Kidney epithelial cell (primary cell): Measurements from ENCODE around the gene PCK2. TPM values are rescaled to one million over a fixed set of nuclear protein-coding genes. Genes with fewer than 3 reads are reported as not detected.

Source experiments
- DNase-seq: peaks from one replicate; pipeline ENCODE4 v3.0.0-alpha.2; 2010; ENCODE audit warnings: low read depth
- H3K27me3 ChIP-seq: 2 replicates; pipeline ENCODE4 v1.6.0; 2011; ENCODE audit warnings: low read length; ENCODE audit not compliant: control insufficient read depth, insufficient read depth
- H3K36me3 ChIP-seq: 2 replicates; pipeline ENCODE4 v1.5.1; 2011; ENCODE audit warnings: low read length; ENCODE audit not compliant: control insufficient read depth, insufficient read depth
- H3K4me3 ChIP-seq: 2 replicates; pipeline ENCODE4 v1.5.1; 2011; ENCODE audit warnings: low read depth, mild to moderate bottlenecking, control low read depth, low read length
- total RNA-seq: library from RNA; depleted of rRNA; stranded (reverse); fragments of >200 nt; gene quantifications from 2 replicates; pipeline ENCODE4 v1.2.3, GENCODE V29; 2015
- TF ChIP-seq, protein P1 (sequence below): IDR thresholded peaks from 2 replicates; pipeline ENCODE4 v1.5.1; 2011; ENCODE audit warnings: mild to moderate bottlenecking, moderate library complexity, low read length, control low read depth, inconsistent platforms; ENCODE audit not compliant: insufficient read depth, poor library complexity, severe bottlenecking

PCK2 gene
- total RNA-seq, 1 donor from 2014 or later, result 127 TPM

DNA sequence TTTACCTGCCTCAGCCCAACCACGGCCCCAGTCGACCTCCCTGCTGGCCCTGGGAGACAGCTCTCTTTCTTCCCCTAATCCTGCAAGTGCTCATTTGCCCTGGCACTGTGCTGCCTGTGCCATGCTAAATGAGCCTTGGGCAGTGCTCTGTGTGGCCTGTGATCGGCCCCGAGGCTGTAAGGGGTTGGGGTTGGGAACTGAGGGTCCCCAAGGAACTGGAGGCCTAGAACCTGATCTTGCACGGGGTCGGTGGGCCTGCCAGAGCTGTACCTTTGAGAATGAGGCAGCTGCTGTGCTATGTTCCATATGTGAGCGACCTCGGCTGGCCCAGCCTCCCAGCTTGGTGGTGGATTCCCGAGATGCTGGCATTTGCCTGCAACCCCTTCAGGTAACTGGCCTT is 56.0 kb downstream of the PCK2 start:
- TF ChIP-seq, protein P1, sequence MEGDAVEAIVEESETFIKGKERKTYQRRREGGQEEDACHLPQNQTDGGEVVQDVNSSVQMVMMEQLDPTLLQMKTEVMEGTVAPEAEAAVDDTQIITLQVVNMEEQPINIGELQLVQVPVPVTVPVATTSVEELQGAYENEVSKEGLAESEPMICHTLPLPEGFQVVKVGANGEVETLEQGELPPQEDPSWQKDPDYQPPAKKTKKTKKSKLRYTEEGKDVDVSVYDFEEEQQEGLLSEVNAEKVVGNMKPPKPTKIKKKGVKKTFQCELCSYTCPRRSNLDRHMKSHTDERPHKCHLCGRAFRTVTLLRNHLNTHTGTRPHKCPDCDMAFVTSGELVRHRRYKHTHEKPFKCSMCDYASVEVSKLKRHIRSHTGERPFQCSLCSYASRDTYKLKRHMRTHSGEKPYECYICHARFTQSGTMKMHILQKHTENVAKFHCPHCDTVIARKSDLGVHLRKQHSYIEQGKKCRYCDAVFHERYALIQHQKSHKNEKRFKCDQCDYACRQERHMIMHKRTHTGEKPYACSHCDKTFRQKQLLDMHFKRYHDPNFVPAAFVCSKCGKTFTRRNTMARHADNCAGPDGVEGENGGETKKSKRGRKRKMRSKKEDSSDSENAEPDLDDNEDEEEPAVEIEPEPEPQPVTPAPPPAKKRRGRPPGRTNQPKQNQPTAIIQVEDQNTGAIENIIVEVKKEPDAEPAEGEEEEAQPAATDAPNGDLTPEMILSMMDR, result no peak
- no peak overlapping the region for H3K4me3 ChIP-seq
- peaks cover 8% of the 10 kb centered on the region for H3K36me3 ChIP-seq

GRCh38 chr14:24150567-24150966 is 56.5 kb downstream of the PCK2 start:
- no peak for DNase-seq
- TF ChIP-seq, protein P1, result no peak
- Histone ChIP-seq H3K36me3 (peaks cover 9% of the 10 kb centered on the region), H3K4me3 (no peak overlapping the region), H3K27me3 (no peaks in the 10 kb centered on the region)

More for the DNA sequence above, 56.0 kb downstream of the PCK2 start:
- no peak for DNase-seq
- no peaks in the 10 kb centered on the region for H3K27me3 ChIP-seq

GRCh38 chr14:24150993-24151392 is 56.9 kb downstream of the PCK2 start:
- no peaks in the 10 kb centered on the region for H3K27me3 ChIP-seq
- TF ChIP-seq, protein P1, result no peak
- no peak overlapping the region for H3K4me3 ChIP-seq
- H3K36me3 ChIP-seq, result peaks cover 10% of the 10 kb centered on the region
- DNase-seq, result no peak

GRCh38 chr14:24151404-24152080 is 57.4 kb downstream of the PCK2 start:
- TF ChIP-seq, protein P1, result no peak
- no peak for DNase-seq
- peaks cover 11% of the 10 kb centered on the region for H3K36me3 ChIP-seq
- no peak overlapping the region for H3K4me3 ChIP-seq
- no peaks in the 10 kb centered on the region for H3K27me3 ChIP-seq

Other genes with a start within 250 kb of the PCK2 start
- gene DHRS4, start 140.5 kb upstream of the PCK2 start, total RNA-seq, result 25.0 and 36.4 TPM in 2 replicates
- gene DHRS4L2, start 105.4 kb upstream of the PCK2 start, total RNA-seq, result 6.4 and 16.7 TPM in 2 replicates
- 1.5 and 2.3 TPM in 2 replicates for gene CARMIL3, start 42.3 kb upstream of the PCK2 start, total RNA-seq
- gene CPNE6, start 22.7 kb upstream of the PCK2 start, total RNA-seq, result not detected in 2 replicates
- gene DCAF11, start 20.5 kb downstream of the PCK2 start, total RNA-seq, result 63.3 and 83.9 TPM in 2 replicates
- 3.6 and 4.8 TPM in 2 replicates for gene NRL, start 20.6 kb downstream of the PCK2 start, total RNA-seq
- not detected in 2 replicates for gene FITM1, start 36.3 kb downstream of the PCK2 start, total RNA-seq
- 216 and 234 TPM in 2 replicates for gene PSME1, start 41.9 kb downstream of the PCK2 start, total RNA-seq
- gene EMC9, start 47.3 kb downstream of the PCK2 start, total RNA-seq, result 17.1 and 23.2 TPM in 2 replicates
- 110 and 115 TPM in 2 replicates for gene PSME2, start 52.3 kb downstream of the PCK2 start, total RNA-seq
- 70.7 and 77.0 TPM in 2 replicates for gene RNF31, start 53.2 kb downstream of the PCK2 start, total RNA-seq
- 66.5 and 71.3 TPM in 2 replicates for gene IRF9, start 67.0 kb downstream of the PCK2 start, total RNA-seq
- 69.2 and 77.8 TPM in 2 replicates for gene REC8, start 77.8 kb downstream of the PCK2 start, total RNA-seq
- gene IPO4, start 94.5 kb downstream of the PCK2 start, total RNA-seq, result 59.3 and 67.2 TPM in 2 replicates
- gene TM9SF1, start 101.1 kb downstream of the PCK2 start, total RNA-seq, result 55.6 and 58.1 TPM in 2 replicates
- not detected in 2 replicates for gene TSSK4, start 111.4 kb downstream of the PCK2 start, total RNA-seq
- 92.8 and 112 TPM in 2 replicates for gene CHMP4A, start 119.2 kb downstream of the PCK2 start, total RNA-seq
- gene MDP1, start 121.8 kb downstream of the PCK2 start, total RNA-seq, result 11.8 and 19.9 TPM in 2 replicates
- gene NEDD8, start 138.1 kb downstream of the PCK2 start, total RNA-seq, result 157 and 180 TPM in 2 replicates
- gene GMPR2, start 138.6 kb downstream of the PCK2 start, total RNA-seq, result 54.7 and 56.6 TPM in 2 replicates
- 57.3 and 67.2 TPM in 2 replicates for gene TINF2, start 148.3 kb downstream of the PCK2 start, total RNA-seq
- gene TGM1, start 168.9 kb downstream of the PCK2 start, total RNA-seq, result 3.1 and 12.3 TPM in 2 replicates
- gene RABGGTA, start 177.3 kb downstream of the PCK2 start, total RNA-seq, result 54.0 and 59.2 TPM in 2 replicates
- 44.9 and 48.5 TPM in 2 replicates for gene DHRS1, start 205.5 kb downstream of the PCK2 start, total RNA-seq
- 27.1 and 28.7 TPM in 2 replicates for gene NOP9, start 205.5 kb downstream of the PCK2 start, total RNA-seq
- 1.1 and 3.8 TPM in 2 replicates for gene CIDEB, start 213.7 kb downstream of the PCK2 start, total RNA-seq
- 1.5 and 8.0 TPM in 2 replicates for gene LTB4R2, start 215.8 kb downstream of the PCK2 start, total RNA-seq
- gene LTB4R, start 217.2 kb downstream of the PCK2 start, total RNA-seq, result 2.8 and 4.7 TPM in 2 replicates
- gene ADCY4, start 240.8 kb downstream of the PCK2 start, total RNA-seq, result 4.0 and 9.0 TPM in 2 replicates
- gene RIPK3, start 245.7 kb downstream of the PCK2 start, total RNA-seq, result 2.3 and 2.9 TPM in 2 replicates